Endometrial microvascular endothelial cells (primary cell): ENCODE results near the gene CCDC88A. TPM values are rescaled to one million over a fixed set of nuclear protein-coding genes. Genes with fewer than 3 reads are reported as not detected.

Experiments
- in situ Hi-C: cut with HindIII; loops from 2 replicates; pipeline ENCODE4 v1.10.0; 2017; ENCODE audit warnings: low sequenced_read_pairs, low pct_unique_long_range_greater_than_20kb; ENCODE audit errors: inconsistent ontology term
- total RNA-seq: library from RNA; depleted of rRNA; stranded (reverse); fragments of >200 nt; gene quantifications from one replicate; pipeline ENCODE4 v1.2.3, GENCODE V29; 2015; ENCODE audit errors: inconsistent ontology term

The CCDC88A gene
- total RNA-seq, 1 donor from 2014 or later: 65.6 TPM

- in situ Hi-C loops: no loop called here
These were observed 10.7 kb upstream of the CCDC88A start for GRCh38 chr2:55430211-55430975.

- in situ Hi-C loops: no loop called here
These were observed 8.6 kb upstream of the CCDC88A start for GRCh38 chr2:55428258-55428657.

- in situ Hi-C loops: no loop called here
These were observed 5.8 kb upstream of the CCDC88A start for GRCh38 chr2:55425431-55425831.

- in situ Hi-C loops: no loop called here
These were observed 3.4 kb upstream of the CCDC88A start for GRCh38 chr2:55422876-55423665.

- in situ Hi-C loops: no loop called here
These were observed 1.7 kb upstream of the CCDC88A start for GRCh38 chr2:55421326-55421725.

- in situ Hi-C loops: no loop called here
These were observed 1.2 kb upstream of the CCDC88A start for GRCh38 chr2:55420871-55421270.

GRCh38 chr2:55420439-55420725 is 726 bp upstream of the CCDC88A start:
- in situ Hi-C loops: no loop called here

GRCh38 chr2:55419233-55419678 is 400 bp downstream of the CCDC88A start:
- in situ Hi-C loops: no loop called here

GRCh38 chr2:55418512-55419232 is 984 bp downstream of the CCDC88A start:
- in situ Hi-C loops: no loop called here

GRCh38 chr2:55418072-55418471 is 1.6 kb downstream of the CCDC88A start:
- in situ Hi-C loops: no loop called here

- in situ Hi-C loops: no loop called here
These were observed 2.7 kb downstream of the CCDC88A start for GRCh38 chr2:55416786-55417568.

- in situ Hi-C loops: no loop called here
These were observed 4.4 kb downstream of the CCDC88A start for GRCh38 chr2:55415300-55415699.

GRCh38 chr2:55408918-55409868 is 10.5 kb downstream of the CCDC88A start:
- in situ Hi-C loops: no loop called here

GRCh38 chr2:55408098-55408882 is 11.4 kb downstream of the CCDC88A start:
- in situ Hi-C loops: no loop called here

GRCh38 chr2:55405116-55405515 is 14.5 kb downstream of the CCDC88A start:
- in situ Hi-C loops: no loop called here

- in situ Hi-C loops: no loop called here
These were observed 16.2 kb downstream of the CCDC88A start for GRCh38 chr2:55403256-55403998.

- in situ Hi-C loops: no loop called here
These were observed 18.5 kb downstream of the CCDC88A start for GRCh38 chr2:55401124-55401523.
